ENCODE measurements around the gene MPHOSPH6.
"Not testable (repeated sequence)": the region's sequence is repeated elsewhere in the genome, so short reads cannot be mapped to it uniquely, and the experiment has no call there.

Gene MPHOSPH6

GRCh38 chr16:82175627-82176026 lies 5.6 kb upstream of the MPHOSPH6 start:
- DNase-seq (ENCODE audit: low spot score), result no peak

- no peak for DNase-seq (ENCODE audit: low spot score)
Observed at GRCh38 chr16:82167670-82168069, 2.4 kb downstream of the MPHOSPH6 start.

- DNase-seq (ENCODE audit: low spot score), result no peak
Observed at GRCh38 chr16:82160226-82160625, 9.8 kb downstream of the MPHOSPH6 start.

GRCh38 chr16:82157836-82158235 lies 12.2 kb downstream of the MPHOSPH6 start:
- DNase-seq (ENCODE audit: low spot score), result no peak

- DNase-seq (ENCODE audit: low spot score), result no peak
Observed at GRCh38 chr16:82157534-82157812, 12.6 kb downstream of the MPHOSPH6 start.

- no peak for DNase-seq (ENCODE audit: low spot score)
Observed at GRCh38 chr16:82156761-82157533, 13.1 kb downstream of the MPHOSPH6 start.

GRCh38 chr16:82152641-82153112 lies 17.3 kb downstream of the MPHOSPH6 start:
- no peak for DNase-seq (ENCODE audit: low spot score)

GRCh38 chr16:82152196-82152595 lies 17.8 kb downstream of the MPHOSPH6 start:
- DNase-seq (ENCODE audit: low spot score), result no peak

GRCh38 chr16:82150549-82150948 lies 19.5 kb downstream of the MPHOSPH6 start:
- no peak for DNase-seq (ENCODE audit: low spot score)

GRCh38 chr16:82149536-82149935 lies 20.5 kb downstream of the MPHOSPH6 start:
- no peak for DNase-seq (ENCODE audit: low spot score)

- DNase-seq (ENCODE audit: low spot score), result no peak
Observed at GRCh38 chr16:82147546-82147945, 22.5 kb downstream of the MPHOSPH6 start.

GRCh38 chr16:82146957-82147356 lies 23.1 kb downstream of the MPHOSPH6 start:
- no peak for DNase-seq (ENCODE audit: low spot score)

- no peak for DNase-seq (ENCODE audit: low spot score)
Observed at GRCh38 chr16:82146556-82146955, 23.5 kb downstream of the MPHOSPH6 start.

- not testable (repeated sequence) for DNase-seq (ENCODE audit: low spot score)
Observed at GRCh38 chr16:82139286-82139571, 30.8 kb downstream of the MPHOSPH6 start.

GRCh38 chr16:82138478-82139285 lies 31.3 kb downstream of the MPHOSPH6 start:
- no peak for DNase-seq (ENCODE audit: low spot score)

GRCh38 chr16:82137822-82138167 lies 32.2 kb downstream of the MPHOSPH6 start:
- DNase-seq (ENCODE audit: low spot score), result no peak

- DNase-seq (ENCODE audit: low spot score), result no peak
Observed at GRCh38 chr16:82136956-82137821, 32.8 kb downstream of the MPHOSPH6 start.

- DNase-seq (ENCODE audit: low spot score), result no peak
Observed at GRCh38 chr16:82135844-82136243, 34.2 kb downstream of the MPHOSPH6 start.

- DNase-seq (ENCODE audit: low spot score), result no peak
Observed at GRCh38 chr16:82134846-82135245, 35.2 kb downstream of the MPHOSPH6 start.

- DNase-seq (ENCODE audit: low spot score), result no peak
Observed at GRCh38 chr16:82133798-82134197, 36.2 kb downstream of the MPHOSPH6 start.

- DNase-seq (ENCODE audit: low spot score), result no peak
Observed at GRCh38 chr16:82129881-82130280, 40.1 kb downstream of the MPHOSPH6 start.

- DNase-seq (ENCODE audit: low spot score), result no peak
Observed at GRCh38 chr16:82124651-82125050, 45.4 kb downstream of the MPHOSPH6 start.

- no peak for DNase-seq (ENCODE audit: low spot score)
Observed at GRCh38 chr16:82119405-82119804, 50.6 kb downstream of the MPHOSPH6 start.
